A549 (cell line): ENCODE measurements around the gene CHST6.

Source experiments
- CTCF ChIP-seq: fragments of >200 bp; sonication (Bioruptor Twin); formaldehyde crosslinking; IDR thresholded peaks from 3 replicates; pipeline ENCODE4 v1.5.1; 2016
- EP300 ChIP-seq, 2 experiments: fragments of >200 bp; sonication (Bioruptor Twin); formaldehyde crosslinking; IDR thresholded peaks; 2 replicates in 1 of 2; 3 replicates in 1 of 2; pipeline ENCODE4 v1.6.1; 2016 to 2017
- HDAC2 ChIP-seq: fragments of 200-600 bp; sonication (generic); IDR thresholded peaks from 2 replicates; pipeline ENCODE4 v1.6.1; 2016
- MAX ChIP-seq: IDR thresholded peaks from 2 replicates; pipeline ENCODE4 v1.6.1; 2012
- POLR2A ChIP-seq: IDR thresholded peaks from 2 replicates; pipeline ENCODE4 v1.6.1; 2012; ENCODE audit warnings: mild to moderate bottlenecking, low read length

- TF ChIP-seq POLR2A: peak; percentile 98
- peak; percentile 100 for TF ChIP-seq CTCF
- TF ChIP-seq MAX: peak; percentile 87
- TF ChIP-seq EP300 (IDR thresholded peaks at IDR 0.05): no peak
- TF ChIP-seq HDAC2: no peak
These were observed 30.9 kb downstream of the CHST6 start, which contains the start of gene TMEM170A for GRCh38 chr16:75464122-75464918.
